ENCODE results near the gene EPHX1. TPM values are rescaled to one million over a fixed set of nuclear protein-coding genes. Genes with fewer than 3 reads are reported as not detected.
"Not testable (repeated sequence)": the region's sequence is repeated elsewhere in the genome, so short reads cannot be mapped to it uniquely, and the experiment has no call there.

EPHX1 gene
- total RNA-seq, 1 experiment from 2014 or later: 54.6 TPM

GRCh38 chr1:225813214-225813964, 3.5 kb downstream of the EPHX1 start:
- Histone ChIP-seq H3K9me2 (replicated peaks; ENCODE audit: low read length) (no peaks in the 10 kb centered on the region), H3K4me2 (ENCODE audit: low read length) (no peak overlapping the region), H3K27ac (ENCODE audit: low read length) (no peak overlapping the region), H3K36me3 (ENCODE audit: low read depth, low read length) (no peaks in the 10 kb centered on the region), H3K79me2 (ENCODE audit: low read length) (peaks cover 63% of the 10 kb centered on the region), H2AFZ (ENCODE audit: low read length) (no peak overlapping the region), H3K4me3 (ENCODE audit: low read length) (no peak overlapping the region), H3F3A (ENCODE audit: low read length, unreplicated experiment) (no peaks in the 10 kb centered on the region), H4K20me1 (ENCODE audit: low read length) (no peaks in the 10 kb centered on the region), H3K4me1 (ENCODE audit: insufficient read depth, low read length) (peaks cover 41% of the 10 kb centered on the region), H3K9ac (ENCODE audit: low read length) (no peak overlapping the region), H3K9me3 (ENCODE audit: low read length) (no peaks in the 10 kb centered on the region), H3K27me3 (ENCODE audit: low read length) (no peaks in the 10 kb centered on the region)
- intact Hi-C loops (cut with micrococcal nuclease): no loop called here
- no TSS peak for BruUV-seq (replicated peaks)
- ChIA-PET CTCF (no interaction called here), POLR2A (ENCODE audit: unreplicated experiment) (no interaction called here)
- DNase-seq (peak; percentile 20), ATAC-seq (no peak)
- TF ChIP-seq EZH2phosphoT487 (IDR thresholded peaks at IDR 0.05; ENCODE audit: borderline replicate concordance, low read length) (no peak), CTCF (conservative IDR thresholded peaks at IDR 0.05; ENCODE audit: low read depth, low read length) (no peak), EZH2 (IDR thresholded peaks at IDR 0.05; ENCODE audit: low read length, unreplicated experiment) (no peak)

- no peak for TF ChIP-seq CTCF (conservative IDR thresholded peaks at IDR 0.05; ENCODE audit: low read depth, low read length)
- TF ChIP-seq EZH2 (IDR thresholded peaks at IDR 0.05; ENCODE audit: low read length, unreplicated experiment): no peak
- no peak for TF ChIP-seq EZH2phosphoT487 (IDR thresholded peaks at IDR 0.05; ENCODE audit: borderline replicate concordance, low read length)
- H3K27ac ChIP-seq (ENCODE audit: low read length): no peak overlapping the region
- ChIA-PET CTCF (no interaction called here), POLR2A (ENCODE audit: unreplicated experiment) (no interaction called here)
- H3K4me3 ChIP-seq (ENCODE audit: low read length): no peak overlapping the region
- H3K27me3 ChIP-seq (ENCODE audit: low read length): no peaks in the 10 kb centered on the region
- no peaks in the 10 kb centered on the region for H4K20me1 ChIP-seq (ENCODE audit: low read length)
- no peak overlapping the region for H2AFZ ChIP-seq (ENCODE audit: low read length)
- peaks cover 70% of the 10 kb centered on the region for H3K79me2 ChIP-seq (ENCODE audit: low read length)
- no peak overlapping the region for H3K9ac ChIP-seq (ENCODE audit: low read length)
- intact Hi-C loops (cut with micrococcal nuclease): no loop called here
- ATAC-seq: no peak
- no peak for DNase-seq
- H3F3A ChIP-seq (ENCODE audit: low read length, unreplicated experiment): no peaks in the 10 kb centered on the region
- H3K9me3 ChIP-seq (ENCODE audit: low read length): no peaks in the 10 kb centered on the region
- H3K9me2 ChIP-seq (replicated peaks; ENCODE audit: low read length): no peaks in the 10 kb centered on the region
- BruUV-seq (replicated peaks): no TSS peak
- H3K4me1 ChIP-seq (ENCODE audit: insufficient read depth, low read length): peaks cover 41% of the 10 kb centered on the region
- no peak overlapping the region for H3K4me2 ChIP-seq (ENCODE audit: low read length)
- H3K36me3 ChIP-seq (ENCODE audit: low read depth, low read length): no peaks in the 10 kb centered on the region
Measured at GRCh38 chr1:225814381-225814780, 4.5 kb downstream of the EPHX1 start.

DNA sequence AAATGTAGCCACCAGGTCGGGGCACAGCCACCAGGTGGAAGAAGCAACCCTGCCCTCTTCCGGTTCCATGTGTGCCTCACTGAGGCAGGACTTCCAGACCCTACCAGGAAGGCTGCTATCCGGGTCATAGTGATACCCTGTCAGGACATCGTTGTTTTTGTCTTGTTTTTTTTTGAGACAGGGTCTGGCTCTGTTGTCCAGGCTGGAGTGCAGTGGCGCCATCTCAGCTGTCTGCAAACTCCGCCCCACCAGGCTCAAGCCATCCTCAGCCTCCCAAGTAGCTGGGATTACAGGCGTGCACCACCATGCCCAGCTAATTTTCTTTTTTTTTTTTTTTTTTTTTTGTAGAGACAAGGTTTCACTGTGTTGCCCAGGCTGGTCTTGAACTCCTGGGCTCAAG, 5.2 kb downstream of the EPHX1 start:
- H4K20me1 ChIP-seq (ENCODE audit: low read length); H3K9ac ChIP-seq (ENCODE audit: low read length); H3K4me3 ChIP-seq (ENCODE audit: low read length); H3K27ac ChIP-seq (ENCODE audit: low read length); intact Hi-C loops (cut with micrococcal nuclease); H3K9me3 ChIP-seq (ENCODE audit: low read length); H3K4me2 ChIP-seq (ENCODE audit: low read length); H3K36me3 ChIP-seq (ENCODE audit: low read depth, low read length); ATAC-seq; H3K27me3 ChIP-seq (ENCODE audit: low read length); H2AFZ ChIP-seq (ENCODE audit: low read length); BruUV-seq (replicated peaks); H3K9me2 ChIP-seq (replicated peaks; ENCODE audit: low read length); DNase-seq; H3F3A ChIP-seq (ENCODE audit: low read length, unreplicated experiment); POLR2A ChIA-PET (ENCODE audit: unreplicated experiment); CTCF ChIA-PET: not testable (repeated sequence)
- Histone ChIP-seq H3K79me2 (ENCODE audit: low read length) (peaks cover 74% of the 10 kb centered on the region), H3K4me1 (ENCODE audit: insufficient read depth, low read length) (peaks cover 41% of the 10 kb centered on the region)
